Large intestine (tissue), 3 donors: ENCODE data around the gene HS6ST1. TPM values are rescaled to one million over a fixed set of nuclear protein-coding genes. Genes with fewer than 3 reads are reported as not detected.
"Not testable (repeated sequence)": the region's sequence is repeated elsewhere in the genome, so short reads cannot be mapped to it uniquely, and the experiment has no call there.

ENCODE experiments used
- DNase-seq, 2 donors: peaks; one replicate each; pipeline versions ENCODE4 v3.0.0 to v3.0.0-alpha.2; 2013
- H3K27ac ChIP-seq: one replicate; pipeline ENCODE4 v1.5.1; 2013; ENCODE audit warnings: low read length
- H3K27me3 ChIP-seq: 2 replicates; pipeline ENCODE4 v1.6.1; 2013; ENCODE audit warnings: low read length; ENCODE audit not compliant: control insufficient read depth, insufficient read depth
- H3K36me3 ChIP-seq: 2 replicates; pipeline ENCODE4 v1.6.1; 2013; ENCODE audit warnings: low read length; ENCODE audit not compliant: control insufficient read depth, insufficient read depth
- H3K4me1 ChIP-seq: one replicate; pipeline ENCODE4 v1.6.1; 2013; ENCODE audit warnings: low read length; ENCODE audit not compliant: control insufficient read depth, insufficient read depth
- H3K4me3 ChIP-seq: one replicate; pipeline ENCODE4 v1.5.1; 2013; ENCODE audit warnings: low read length
- H3K9me3 ChIP-seq: one replicate; pipeline ENCODE4 v1.6.1; 2013; ENCODE audit warnings: mild to moderate bottlenecking, low read depth, low read length, moderate library complexity; ENCODE audit not compliant: control insufficient read depth
- WGBS: methylation state at CpG from one replicate; pipeline ENCODE4 v1.1.5; 2013; ENCODE audit warnings: low lambda C conversion rate; ENCODE audit not compliant: insufficient coverage; 5-methylcytosine and 5-hydroxymethylcytosine counted together
- polyA plus RNA-seq: library from polyadenylated mRNA; unstranded; fragments of 120-200 nt; gene quantifications from one replicate; pipeline ENCODE4 v1.2.1, GENCODE V29; 2013

HS6ST1 gene
- polyA plus RNA-seq, 1 donor = 22.4 TPM

GRCh38 chr2:128320906-128321771 is 2.5 kb upstream of the HS6ST1 start:
- no CpG with 5 or more reads among the region's 23 CpGs for WGBS
- no peak for DNase-seq
- H3K27ac ChIP-seq = no peak overlapping the region
- H3K36me3 ChIP-seq = no peaks in the 10 kb centered on the region
- no peak overlapping the region for H3K4me3 ChIP-seq
- H3K4me1 ChIP-seq = peaks cover 10% of the 10 kb centered on the region
- peaks cover 3% of the 10 kb centered on the region for H3K27me3 ChIP-seq
- no peaks in the 10 kb centered on the region for H3K9me3 ChIP-seq

GRCh38 chr2:128320192-128320905 is 1.7 kb upstream of the HS6ST1 start:
- peaks cover 3% of the 10 kb centered on the region for H3K27me3 ChIP-seq
- no peak overlapping the region for H3K27ac ChIP-seq
- H3K4me3 ChIP-seq = no peak overlapping the region
- peaks cover 10% of the 10 kb centered on the region for H3K4me1 ChIP-seq
- H3K9me3 ChIP-seq = no peaks in the 10 kb centered on the region
- no peak for DNase-seq
- no CpG with 5 or more reads among the region's 11 CpGs for WGBS
- peaks cover under 1% of the 10 kb centered on the region for H3K36me3 ChIP-seq

- DNase-seq = no peak
- WGBS = no CpG with 5 or more reads among the region's 38 CpGs
- Histone ChIP-seq H3K27me3 (peaks cover 3% of the 10 kb centered on the region), H3K36me3 (peaks cover 4% of the 10 kb centered on the region), H3K4me3 (no peak overlapping the region), H3K27ac (no peak overlapping the region), H3K4me1 (peaks cover 10% of the 10 kb centered on the region), H3K9me3 (no peaks in the 10 kb centered on the region)
Observed at GRCh38 chr2:128319631-128320191, 1.0 kb upstream of the HS6ST1 start.

- DNase-seq = peak in 1 of 2 donors; percentile 61
- not testable (repeated sequence) for H3K9me3 ChIP-seq, H3K4me1 ChIP-seq, H3K27me3 ChIP-seq, H3K36me3 ChIP-seq, H3K27ac ChIP-seq
- H3K4me3 ChIP-seq = peak overlapping the region; percentile 13
- no CpG with 5 or more reads among the region's 55 CpGs for WGBS
Observed at GRCh38 chr2:128318245-128318644, 423 bp downstream of the HS6ST1 start.

DNA sequence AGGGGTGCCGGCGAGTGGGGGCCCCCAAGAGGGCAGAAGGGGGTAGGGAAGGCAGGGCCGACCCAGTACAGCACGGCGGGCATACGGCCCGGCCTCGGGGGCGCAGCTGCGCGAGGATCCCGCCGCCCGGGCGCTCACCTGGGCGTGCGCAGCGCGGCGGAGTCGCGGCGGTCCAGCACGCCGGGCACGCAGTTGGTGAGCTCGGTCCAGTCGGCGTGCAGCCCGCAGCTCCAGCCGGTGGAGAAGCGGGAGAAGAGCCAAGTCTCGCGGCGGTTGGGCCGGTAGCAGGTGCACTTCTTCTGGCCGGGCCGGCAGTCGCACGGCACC is 806 bp downstream of the HS6ST1 start:
- H3K4me3 ChIP-seq = peak overlapping the region; percentile 74
- not testable (repeated sequence) for H3K27ac ChIP-seq, H3K36me3 ChIP-seq, DNase-seq, H3K9me3 ChIP-seq, H3K4me1 ChIP-seq, H3K27me3 ChIP-seq
- no CpG with 5 or more reads among the region's 40 CpGs for WGBS

DNA sequence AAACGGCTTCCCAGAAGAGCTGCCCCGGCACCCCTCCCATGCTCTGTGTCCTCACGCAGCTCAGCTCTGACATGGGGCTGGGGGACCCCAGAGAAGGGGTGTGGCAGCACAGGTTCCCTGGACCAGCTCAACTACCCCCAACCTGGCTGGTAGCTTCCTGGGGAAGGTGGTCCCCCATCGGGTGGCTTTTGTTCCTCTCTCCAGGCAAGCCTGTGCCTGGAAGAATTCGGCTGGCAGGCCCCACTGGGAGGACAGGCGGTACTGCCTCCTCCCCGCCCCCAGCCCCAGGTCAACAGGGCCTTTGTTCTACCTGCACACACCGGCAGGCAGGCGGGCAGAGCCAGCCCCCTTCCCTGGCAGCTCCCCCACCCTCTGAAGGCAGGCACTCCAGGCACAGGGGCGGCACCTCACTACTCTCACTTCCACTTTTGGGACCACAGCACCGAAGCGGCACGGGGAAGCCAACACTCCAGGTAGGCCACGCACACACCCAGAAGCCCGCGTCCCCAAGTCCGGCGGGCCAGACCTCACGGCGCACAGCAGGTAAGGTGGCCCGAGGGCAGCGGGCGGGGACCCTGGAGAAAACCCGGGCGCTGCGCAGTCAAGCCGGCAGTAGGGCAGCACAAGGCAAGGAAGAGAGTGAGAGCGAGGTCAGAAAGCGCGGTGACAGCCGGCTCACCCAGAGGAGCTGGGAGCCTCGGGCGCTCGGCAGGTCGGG is 1.3 kb downstream of the HS6ST1 start:
- H3K27me3 ChIP-seq = peaks cover 3% of the 10 kb centered on the region
- H3K4me1 ChIP-seq = peaks cover 10% of the 10 kb centered on the region
- peak overlapping the region; percentile 74 for H3K4me3 ChIP-seq
- H3K9me3 ChIP-seq = no peaks in the 10 kb centered on the region
- H3K36me3 ChIP-seq = peaks cover 10% of the 10 kb centered on the region
- H3K27ac ChIP-seq = no peak overlapping the region
- DNase-seq = peak in 1 of 2 donors; percentile 50
- whole genome bisulfite sequencing = no CpG with 5 or more reads among the region's 35 CpGs

DNA sequence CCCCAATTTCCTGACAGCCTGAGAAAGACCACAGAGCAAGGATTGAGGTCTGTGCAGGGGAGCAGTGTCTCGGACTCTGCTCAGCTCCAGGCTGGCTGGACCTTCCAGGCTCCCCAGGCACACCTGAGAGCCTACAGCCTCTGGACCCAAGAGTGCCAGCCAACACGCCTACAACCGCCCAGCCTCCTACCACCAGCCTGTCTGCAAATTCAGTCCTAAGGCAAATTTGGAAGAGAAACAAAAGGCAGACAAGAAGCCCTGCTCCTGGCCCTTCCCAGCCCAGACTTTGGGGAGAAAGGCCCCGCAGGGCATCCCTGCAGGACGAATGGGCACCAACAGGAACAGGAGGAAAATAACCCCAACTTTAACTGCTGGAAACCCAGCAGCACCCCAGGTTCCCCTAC is 1.9 kb downstream of the HS6ST1 start:
- peaks cover 10% of the 10 kb centered on the region for H3K4me1 ChIP-seq
- DNase-seq = no peak
- peak overlapping the region; percentile 74 for H3K4me3 ChIP-seq
- peaks cover 10% of the 10 kb centered on the region for H3K36me3 ChIP-seq
- WGBS = no CpG with 5 or more reads among the region's 5 CpGs
- H3K9me3 ChIP-seq = no peaks in the 10 kb centered on the region
- no peak overlapping the region for H3K27ac ChIP-seq
- peaks cover 3% of the 10 kb centered on the region for H3K27me3 ChIP-seq

DNA sequence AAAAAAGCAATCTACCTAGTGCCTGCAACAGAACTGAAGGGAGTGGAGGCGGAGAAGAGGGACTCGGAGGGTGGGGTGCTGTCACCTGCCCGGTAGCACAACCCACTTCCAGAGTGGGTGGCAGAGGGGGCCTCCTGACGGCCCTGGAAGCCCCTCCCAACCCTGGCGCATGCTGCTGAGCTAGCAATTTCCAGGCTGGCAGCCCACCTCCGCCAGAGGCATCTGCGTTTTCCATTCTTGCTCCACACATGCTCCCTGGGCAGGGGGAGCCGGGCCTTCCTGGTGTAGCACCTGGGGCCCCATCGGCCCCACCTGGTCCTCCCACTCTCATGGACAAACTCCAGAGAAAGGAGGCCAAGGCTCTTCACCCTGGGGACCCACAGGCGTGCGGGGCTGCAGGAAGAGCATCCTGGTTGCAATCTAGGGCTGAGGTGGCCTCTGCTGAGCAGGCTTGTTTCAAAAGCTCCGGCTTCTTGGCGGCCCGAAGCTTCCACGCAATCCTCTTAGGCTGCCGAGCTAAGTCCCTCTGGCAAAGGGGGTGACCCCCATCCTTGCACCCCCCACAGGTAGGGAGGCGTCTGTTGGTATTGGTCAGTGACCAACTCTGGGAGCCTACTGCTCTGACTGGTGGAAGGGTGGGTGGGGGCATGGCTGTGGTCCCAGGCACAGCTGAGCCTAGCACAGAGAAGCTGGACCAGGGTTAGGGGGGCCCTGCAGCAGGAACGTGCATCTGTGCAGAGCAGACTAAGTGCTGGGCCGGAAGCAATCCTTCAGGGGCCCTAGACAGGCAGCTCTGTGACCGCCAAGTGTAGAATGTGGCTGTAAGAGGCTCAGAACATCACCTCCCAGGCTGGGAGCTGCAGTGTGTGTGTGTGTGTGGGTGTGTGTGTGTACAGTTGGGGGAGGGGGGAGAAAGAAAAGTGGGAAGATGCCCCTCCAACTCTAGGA is 2.6 kb downstream of the HS6ST1 start:
- Histone ChIP-seq H3K27ac (no peak overlapping the region), H3K9me3 (no peaks in the 10 kb centered on the region), H3K36me3 (peaks cover 14% of the 10 kb centered on the region), H3K27me3 (peaks cover 3% of the 10 kb centered on the region), H3K4me1 (peaks cover 4% of the 10 kb centered on the region), H3K4me3 (peak overlapping the region; percentile 74)
- no CpG with 5 or more reads among the region's 20 CpGs for WGBS
- DNase-seq = peak in 1 of 2 donors; percentile 45

DNA sequence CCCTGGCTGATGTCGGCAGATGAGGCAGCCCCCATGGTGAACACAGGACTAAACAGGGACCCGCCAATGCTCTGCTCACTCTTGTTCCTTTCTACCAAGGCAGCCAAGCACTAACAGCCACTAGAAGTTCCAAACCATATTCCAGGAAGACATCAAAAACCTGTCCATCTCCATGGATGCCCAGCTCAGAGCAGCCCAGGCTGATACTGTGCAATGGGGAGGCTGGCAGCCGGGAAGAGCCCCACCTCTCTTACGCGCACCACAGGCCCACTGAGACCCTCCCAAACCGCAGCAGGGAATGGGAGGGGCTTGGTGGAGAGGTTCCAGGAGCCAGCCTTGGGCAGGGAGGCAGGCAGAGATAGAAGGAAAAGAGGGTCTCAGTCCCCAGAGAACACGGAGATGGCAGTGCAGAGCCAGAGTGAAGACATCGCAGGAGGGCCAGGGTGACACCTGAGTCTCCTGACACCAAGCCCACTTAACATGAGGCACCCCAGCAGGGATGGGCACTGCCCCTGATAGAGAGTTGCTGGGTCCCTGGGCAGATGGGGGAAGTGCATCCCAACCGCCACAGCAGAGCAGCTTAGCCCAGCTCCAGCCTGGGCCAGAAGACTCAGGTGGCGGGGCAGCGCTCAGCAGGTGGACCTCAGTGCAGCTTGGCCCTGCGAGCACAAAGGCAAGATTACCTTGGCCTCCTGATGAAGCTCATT is 3.4 kb downstream of the HS6ST1 start:
- Histone ChIP-seq H3K36me3 (peaks cover 14% of the 10 kb centered on the region), H3K27ac (no peak overlapping the region), H3K4me3 (peak overlapping the region; percentile 74), H3K9me3 (no peaks in the 10 kb centered on the region), H3K27me3 (peaks cover 3% of the 10 kb centered on the region), H3K4me1 (peaks cover 6% of the 10 kb centered on the region)
- WGBS = no CpG with 5 or more reads among the region's 12 CpGs
- no peak for DNase-seq
